Ovary (tissue), 3 donors: ENCODE measurements around the gene LRCH1.

ENCODE experiments used
- CTCF ChIP-seq, 3 donors: fragments of 450-650 bp in 2 of 3; fragments of 200-600 bp in 1 of 3; IDR thresholded peaks; one replicate each; pipeline versions ENCODE4 v1.5.1 to v1.8.0; 2016 to 2022; ENCODE audit warnings: antibody characterized with exemption in 3 of 3, mild to moderate bottlenecking in 1 of 3
- EP300 ChIP-seq: sonication (generic); formaldehyde crosslinking; IDR thresholded peaks from one replicate; pipeline ENCODE4 v1.6.1; 2017; ENCODE audit warnings: antibody characterized with exemption
- POLR2A ChIP-seq: fragments of 450-650 bp; IDR thresholded peaks from one replicate; pipeline ENCODE4 v1.6.1; 2017; ENCODE audit warnings: antibody characterized with exemption, mild to moderate bottlenecking, moderate library complexity
- donor health status: DM: no; HTN: no; CAD: no.

GRCh38 chr13:46552303-46552682 is 677 bp upstream of the LRCH1 start:
- TF ChIP-seq CTCF (IDR thresholded peaks at IDR 0.05) (no peak), POLR2A (no peak), EP300 (no peak)
